ENCODE measurements around the gene SQOR.

DNA sequence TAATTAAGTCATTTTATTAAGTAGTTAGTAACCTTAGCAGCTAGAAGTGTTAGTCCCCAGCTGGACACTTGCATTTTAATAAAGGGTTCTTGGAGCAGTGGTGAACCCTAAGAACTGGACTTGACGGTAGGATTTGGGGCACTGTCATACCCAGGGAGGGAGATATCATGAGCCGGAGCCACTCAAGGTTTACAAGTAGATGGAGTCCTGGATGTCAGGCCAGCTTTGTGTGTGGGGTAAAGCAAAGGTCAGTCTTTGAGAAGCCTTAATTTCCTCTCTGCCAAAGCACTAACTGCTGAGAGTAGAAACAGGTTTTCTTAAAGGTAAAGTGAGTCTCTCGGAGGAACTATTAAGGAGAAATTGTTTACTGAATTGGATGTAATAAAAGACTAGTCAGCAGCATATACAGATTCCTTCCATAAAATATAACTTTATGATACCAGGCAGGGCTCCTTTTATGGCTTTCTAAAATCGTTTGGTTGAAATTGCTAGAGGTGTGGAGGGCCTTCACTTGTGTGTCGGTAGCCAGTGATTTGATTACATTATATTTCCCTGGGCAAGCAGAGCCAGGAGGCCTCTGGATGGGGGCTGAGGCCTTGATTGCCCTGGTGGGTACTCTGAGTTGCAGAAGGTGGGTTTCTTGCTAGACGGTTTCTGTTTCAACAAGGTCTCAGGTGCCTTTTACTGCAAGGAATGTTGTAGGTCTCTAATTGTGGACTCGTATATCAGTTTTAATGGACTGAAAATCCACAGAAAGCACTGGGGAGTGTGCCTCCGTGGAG, 23.1 kb downstream of the SQOR start:
- TF ChIP-seq CTCF (conservative IDR thresholded peaks at IDR 0.05) (no peak), ZFX (IDR thresholded peaks at IDR 0.05) (no peak)
